B cell (primary cell): Measurements from ENCODE around the gene KRTAP3-3. TPM values are rescaled to one million over a fixed set of nuclear protein-coding genes. Genes with fewer than 3 reads are reported as not detected.
"Not testable (repeated sequence)": the region's sequence is repeated elsewhere in the genome, so short reads cannot be mapped to it uniquely, and the experiment has no call there.

Experiments
- ATAC-seq: fragments of 200-7000 bp; cut with Tn5 transposase; one replicate; pipeline ENCODE4 v1.10.0; 2021; ENCODE audit warnings: low read depth, mild to moderate bottlenecking, moderate number of reproducible peaks, moderate library complexity
- CTCF ChIA-PET: fragments of 350-600 bp; sonication (Branson Sonifier 250); formaldehyde crosslinking; loops from one replicate; lab custom pipeline; 2021; ENCODE audit warnings: antibody characterized with exemption, inconsistent platforms; lab: Charles Lee
- POLR2A ChIA-PET: fragments of 350-600 bp; sonication (Branson Sonifier 250); formaldehyde crosslinking; loops from one replicate; lab custom pipeline; 2021; ENCODE audit warnings: antibody characterized with exemption; lab: Charles Lee
- DNase-seq: peaks from one replicate; pipeline ENCODE4 v3.0.0; 2013
- H2AFZ ChIP-seq: 2 replicates; pipeline ENCODE4 v1.6.1; 2012; ENCODE audit warnings: mild to moderate bottlenecking, low read depth, low read length; ENCODE audit not compliant: insufficient read depth, poor library complexity, severe bottlenecking
- H3K27ac ChIP-seq, 2 donors: 1 replicate in 1 of 2; 2 replicates in 1 of 2; pipeline ENCODE4 v1.5.1; 2012 to 2013; ENCODE audit warnings: low read length in 2 of 2, mild to moderate bottlenecking in 2 of 2, moderate library complexity in 1 of 2
- H3K27me3 ChIP-seq, 4 experiments: fragments of 200-600 bp in 1 of 4; sonication (generic) in 1 of 4; replicated peaks in 1 of 4; 1 replicate in 2 of 4; 2 replicates in 2 of 4; pipeline versions ENCODE4 v1.6.1 to v1.7.0; 2013 to 2016; ENCODE audit warnings: low read length in 3 of 4, mild to moderate bottlenecking in 2 of 4, mixed read lengths in 1 of 4, moderate library complexity in 1 of 4; ENCODE audit not compliant: insufficient read depth in 4 of 4, control insufficient read depth in 3 of 4; ENCODE audit errors: control extremely low read depth in 1 of 4
- H3K36me3 ChIP-seq, 2 experiments: replicated peaks in 1 of 2; 1 replicate in 1 of 2; 2 replicates in 1 of 2; pipeline versions ENCODE4 v1.6.1 to v1.7.1; 2013; ENCODE audit warnings: low read length in 1 of 2; ENCODE audit not compliant: insufficient read depth in 2 of 2, control insufficient read depth in 1 of 2; ENCODE audit errors: control extremely low read depth in 1 of 2, extremely low read depth in 1 of 2
- H3K4me1 ChIP-seq, 2 donors: fragments of 200-600 bp in 1 of 2; sonication (generic) in 1 of 2; 1 replicate in 1 of 2; 2 replicates in 1 of 2; pipeline versions ENCODE4 v1.5.1 to v1.6.1; 2013 to 2017; ENCODE audit warnings: low read length in 2 of 2; ENCODE audit not compliant: control insufficient read depth in 2 of 2, insufficient read depth in 2 of 2
- H3K4me2 ChIP-seq: replicated peaks from 2 replicates; pipeline ENCODE3; 2012; ENCODE audit warnings: mild to moderate bottlenecking, low read depth, low read length; ENCODE audit not compliant: poor library complexity, severe bottlenecking
- H3K4me3 ChIP-seq, 5 experiments: fragments of 200-600 bp in 1 of 5; sonication (generic) in 1 of 5; 1 replicate in 3 of 5; 2 replicates in 2 of 5; pipeline versions ENCODE4 v1.5.1 to v1.7.0; 2011 to 2016; ENCODE audit warnings: low read length in 4 of 5, mild to moderate bottlenecking in 4 of 5, low read depth in 2 of 5, control low read depth in 1 of 5, moderate library complexity in 1 of 5; ENCODE audit not compliant: insufficient read depth in 1 of 5; ENCODE audit errors: control extremely low read depth in 1 of 5, extremely low read depth in 1 of 5
- H3K79me2 ChIP-seq: fragments of 200-600 bp; sonication (generic); one replicate; pipeline ENCODE4 v1.6.0; 2016; ENCODE audit warnings: low read length; ENCODE audit not compliant: control insufficient read depth, insufficient read depth
- H3K9ac ChIP-seq: fragments of 200-600 bp; sonication (generic); 2 replicates; pipeline ENCODE4 v1.6.1; 2017; ENCODE audit warnings: mild to moderate bottlenecking, low read length, moderate library complexity
- H3K9me3 ChIP-seq, 3 donors: one replicate each; pipeline versions ENCODE4 v1.6.1 to v1.7.1; 2013; ENCODE audit warnings: low read length in 2 of 3; ENCODE audit not compliant: control insufficient read depth in 2 of 3, insufficient read depth in 1 of 3; ENCODE audit errors: control extremely low read depth in 1 of 3
- H4K20me1 ChIP-seq: 2 replicates; pipeline ENCODE4 v1.6.0; 2012; ENCODE audit warnings: mild to moderate bottlenecking, low read length; ENCODE audit not compliant: insufficient read depth, control insufficient read depth, poor library complexity, severe bottlenecking
- H3K27ac Mint-ChIP-seq: one replicate; pipeline ENCODE4 v1.8.0; 2021; ENCODE audit warnings: mixed read lengths
- H3K27me3 Mint-ChIP-seq: one replicate; pipeline ENCODE4 v1.8.0; 2021; ENCODE audit warnings: mixed read lengths
- H3K4me1 Mint-ChIP-seq: one replicate; pipeline ENCODE4 v1.8.0; 2021; ENCODE audit warnings: mixed read lengths
- H3K4me3 Mint-ChIP-seq: one replicate; pipeline ENCODE4 v1.8.0; 2021; ENCODE audit warnings: mixed read lengths
- H3K9me3 Mint-ChIP-seq: one replicate; pipeline ENCODE4 v1.8.0; 2022; ENCODE audit warnings: mixed read lengths; ENCODE audit not compliant: insufficient read depth
- EZH2 ChIP-seq: IDR thresholded peaks from 2 replicates; pipeline ENCODE4 v1.6.1; 2012; ENCODE audit warnings: borderline replicate concordance, low read depth, mild to moderate bottlenecking, moderate library complexity, low read length; ENCODE audit not compliant: insufficient read depth, poor library complexity, severe bottlenecking
- WGBS: methylation state at CpG from one replicate; pipeline ENCODE4 v1.1.5; 2013; ENCODE audit warnings: missing lambda C conversion rate; ENCODE audit not compliant: insufficient coverage; 5-methylcytosine and 5-hydroxymethylcytosine counted together
- intact Hi-C: fragments of 100-400 bp; cut with micrococcal nuclease; formaldehyde crosslinking; loops from one replicate; pipeline ENCODE4 v1.10.0; 2022
- polyA plus RNA-seq: library from polyadenylated mRNA; depleted of rRNA; stranded (reverse); fragments of >200 nt; gene quantifications from 2 replicates; pipeline ENCODE4 v1.2.3, GENCODE V29; 2012
- total RNA-seq, 2 donors: library from RNA; stranded (reverse); fragments of 120-200 nt in 1 of 2; gene quantifications; 1 replicate in 1 of 2; 2 replicates in 1 of 2; pipeline versions ENCODE4 v1.2.3 to v1.2.4, GENCODE V29; 2013 to 2022
- TF ChIP-seq, protein P1 (sequence below): fragments of 200-600 bp; IDR thresholded peaks from one replicate; pipeline ENCODE4 v1.8.0; 2022; ENCODE audit warnings: antibody characterized with exemption, mild to moderate bottlenecking

Gene KRTAP3-3
- total and polyA plus RNA-seq, 2 donors (not counting 1 experiment from before 2014, with no cell fraction given): not detected

DNA sequence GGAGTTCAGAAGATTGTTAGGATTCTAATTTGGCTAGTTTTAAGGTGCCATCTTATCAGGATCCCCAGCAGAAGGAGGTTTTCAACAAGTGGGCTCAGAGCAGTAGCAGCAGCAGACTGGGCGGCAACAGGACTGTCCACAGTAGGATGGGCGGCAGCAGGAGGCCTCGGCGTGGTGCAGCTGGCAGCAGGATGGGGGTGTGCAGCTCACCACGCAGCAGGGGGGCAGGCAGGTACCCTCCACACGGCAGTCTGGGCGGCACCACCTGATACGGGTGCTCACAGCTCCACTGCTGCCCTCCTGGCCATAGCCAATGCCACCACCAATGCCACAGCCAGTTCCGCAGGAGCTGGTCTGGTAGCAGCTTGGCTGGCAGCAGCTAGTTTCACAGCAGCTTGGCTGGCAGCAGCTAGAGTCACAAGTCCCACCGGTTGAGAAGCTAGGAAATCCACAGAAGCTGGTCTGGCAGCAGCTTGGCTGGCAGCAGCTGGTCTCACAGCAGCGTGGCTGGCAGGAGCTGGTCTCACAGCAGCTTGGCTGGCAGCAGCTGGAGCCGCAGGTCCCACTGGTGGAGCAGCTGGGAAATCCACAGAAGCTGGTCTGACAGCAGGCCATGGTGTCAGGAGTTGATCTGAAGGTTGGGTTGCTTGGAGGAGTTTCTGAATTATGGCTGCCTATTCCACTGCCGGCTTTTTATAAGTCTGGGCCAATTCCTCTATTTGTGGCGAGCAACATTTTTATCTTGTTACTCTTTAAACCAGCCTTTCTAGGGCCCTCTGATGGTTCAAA is 47.0 kb upstream of the KRTAP3-3 start, which contains the start of gene KRTAP1-1:
KRTAP1-1 (minus strand) TSS at position 668 of the 789 bp plus-strand sequence; CDS start at position 615, 53 bp downstream.
- H3K27ac Mint-ChIP-seq, H3K9ac ChIP-seq, DNase-seq, H4K20me1 ChIP-seq, H3K79me2 ChIP-seq, ATAC-seq, H3K9me3 Mint-ChIP-seq, intact Hi-C loops, POLR2A ChIA-PET, H3K4me3 ChIP-seq, CTCF ChIA-PET, H3K36me3 ChIP-seq, H3K4me2 ChIP-seq, H3K9me3 ChIP-seq, H3K27ac ChIP-seq, H2AFZ ChIP-seq, H3K4me3 Mint-ChIP-seq, H3K27me3 ChIP-seq, H3K4me1 ChIP-seq, H3K4me1 Mint-ChIP-seq: not testable (repeated sequence)
- peaks cover 45% of the 10 kb centered on the region for H3K27me3 Mint-ChIP-seq
- WGBS: 84% methylated on average over 8 of the region's 14 CpGs

GRCh38 chr17:41037853-41038350 is 43.9 kb upstream of the KRTAP3-3 start:
- Histone ChIP-seq H3K4me3 (no peak overlapping the region), H3K36me3 (no peaks in the 10 kb centered on the region), H3K27me3 (peaks cover 0 to 4% (median 0%) of the 10 kb centered on the region in 4 experiments), H4K20me1 (no peaks in the 10 kb centered on the region), H3K27ac (no peak overlapping the region), H2AFZ (no peak overlapping the region), H3K4me1 (no peaks in the 10 kb centered on the region), H3K4me2 (no peak overlapping the region), H3K79me2 (no peaks in the 10 kb centered on the region), H3K9ac (no peak overlapping the region), H3K9me3 (peaks cover 0 to 3% (median 0%) of the 10 kb centered on the region in 3 donors)
- ChIA-PET CTCF (no interaction called here), POLR2A (no interaction called here)
- TF ChIP-seq, protein P1, sequence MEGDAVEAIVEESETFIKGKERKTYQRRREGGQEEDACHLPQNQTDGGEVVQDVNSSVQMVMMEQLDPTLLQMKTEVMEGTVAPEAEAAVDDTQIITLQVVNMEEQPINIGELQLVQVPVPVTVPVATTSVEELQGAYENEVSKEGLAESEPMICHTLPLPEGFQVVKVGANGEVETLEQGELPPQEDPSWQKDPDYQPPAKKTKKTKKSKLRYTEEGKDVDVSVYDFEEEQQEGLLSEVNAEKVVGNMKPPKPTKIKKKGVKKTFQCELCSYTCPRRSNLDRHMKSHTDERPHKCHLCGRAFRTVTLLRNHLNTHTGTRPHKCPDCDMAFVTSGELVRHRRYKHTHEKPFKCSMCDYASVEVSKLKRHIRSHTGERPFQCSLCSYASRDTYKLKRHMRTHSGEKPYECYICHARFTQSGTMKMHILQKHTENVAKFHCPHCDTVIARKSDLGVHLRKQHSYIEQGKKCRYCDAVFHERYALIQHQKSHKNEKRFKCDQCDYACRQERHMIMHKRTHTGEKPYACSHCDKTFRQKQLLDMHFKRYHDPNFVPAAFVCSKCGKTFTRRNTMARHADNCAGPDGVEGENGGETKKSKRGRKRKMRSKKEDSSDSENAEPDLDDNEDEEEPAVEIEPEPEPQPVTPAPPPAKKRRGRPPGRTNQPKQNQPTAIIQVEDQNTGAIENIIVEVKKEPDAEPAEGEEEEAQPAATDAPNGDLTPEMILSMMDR: no peak
- no peak for TF ChIP-seq EZH2
- WGBS: 80% methylated on average over 1 of the region's 2 CpGs
- intact Hi-C loops: no loop called here
- H3K4me3 Mint-ChIP-seq: no peak overlapping the region
- peaks cover 39% of the 10 kb centered on the region for H3K27me3 Mint-ChIP-seq
- H3K27ac Mint-ChIP-seq: no peak overlapping the region
- H3K4me1 Mint-ChIP-seq: no peaks in the 10 kb centered on the region
- DNase-seq (no peak), ATAC-seq (no peak)
- H3K9me3 Mint-ChIP-seq: peaks cover 5% of the 10 kb centered on the region

DNA sequence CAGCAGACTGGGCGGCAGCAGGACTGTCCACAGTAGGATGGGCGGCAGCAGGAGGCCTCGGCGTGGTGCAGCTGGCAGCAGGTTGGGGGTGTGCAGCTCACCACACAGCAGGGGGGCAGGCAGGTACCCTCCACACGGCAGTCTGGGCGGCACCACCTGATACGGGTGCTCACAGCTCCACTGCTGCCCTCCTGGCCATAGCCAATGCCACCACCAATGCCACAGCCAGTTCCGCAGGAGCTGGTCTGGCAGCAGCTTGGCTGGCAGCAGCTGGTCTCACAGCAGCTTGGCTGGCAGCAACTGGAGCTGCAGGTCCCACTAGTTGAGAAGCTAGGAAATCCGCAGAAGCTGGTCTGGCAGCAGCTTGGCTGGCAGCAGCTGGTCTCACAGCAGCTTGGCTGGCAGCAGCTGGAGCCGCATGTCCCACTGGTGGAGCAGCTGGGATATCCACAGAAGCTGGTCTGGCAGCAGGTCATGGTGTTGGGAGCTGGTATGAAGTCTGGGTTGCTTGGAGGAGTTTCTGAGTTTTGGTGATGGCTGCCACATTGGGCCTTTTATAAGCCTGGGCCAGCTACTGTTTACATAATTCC is 40.5 kb upstream of the KRTAP3-3 start, which contains the start of gene KRTAP1-3:
KRTAP1-3 (minus strand) TSS at position 529 of the 590 bp plus-strand sequence; CDS start at position 476, 53 bp downstream.
- H3K4me1 Mint-ChIP-seq, H3K4me2 ChIP-seq, DNase-seq, H3K4me3 ChIP-seq, H3K9me3 ChIP-seq, H3K27ac ChIP-seq, H3K9ac ChIP-seq, intact Hi-C loops, H2AFZ ChIP-seq, H3K27me3 ChIP-seq, CTCF ChIA-PET, H4K20me1 ChIP-seq, H3K4me3 Mint-ChIP-seq, H3K4me1 ChIP-seq, H3K9me3 Mint-ChIP-seq, POLR2A ChIA-PET, H3K27ac Mint-ChIP-seq, H3K79me2 ChIP-seq, H3K36me3 ChIP-seq, ATAC-seq: not testable (repeated sequence)
- H3K27me3 Mint-ChIP-seq: peaks cover 37% of the 10 kb centered on the region
- 79% methylated on average over 6 of the region's 10 CpGs for WGBS
